ENCODE results near the gene AIF1L. TPM values are rescaled to one million over a fixed set of nuclear protein-coding genes. Genes with fewer than 3 reads are reported as not detected.

The AIF1L gene
- polyA plus RNA-seq, 1 donor (not counting 4 experiments of a cell fraction or from before 2014, with no cell fraction given), result 1.5 TPM

DNA sequence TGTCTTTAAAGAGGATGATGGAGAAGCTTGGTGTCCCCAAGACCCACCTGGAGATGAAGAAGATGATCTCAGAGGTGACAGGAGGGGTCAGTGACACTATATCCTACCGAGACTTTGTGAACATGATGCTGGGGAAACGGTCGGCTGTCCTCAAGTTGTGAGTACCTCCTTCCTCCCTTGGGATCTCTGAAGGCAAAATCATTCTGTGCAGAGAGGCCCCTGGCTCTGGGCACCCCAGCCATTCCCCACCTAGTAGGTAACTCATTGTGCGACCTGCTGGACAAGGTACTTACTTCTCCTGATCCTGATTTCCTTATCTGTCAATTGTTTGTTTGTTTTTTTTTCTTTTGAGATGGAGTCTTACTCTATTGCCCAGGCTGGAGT, 21.4 kb downstream of the AIF1L start:
- H3K36me3 ChIP-seq (ENCODE audit: control insufficient read depth in 2 of 2, extremely low read depth in 1 of 2, insufficient read depth in 2 of 2, low read length in 2 of 2), result no peaks in the 10 kb centered on the region
- no peaks in the 10 kb centered on the region for H3K79me2 ChIP-seq (ENCODE audit: control insufficient read depth, insufficient read depth, low read length)
- no peak for FAIRE-seq
- no peak overlapping the region for H3K4me2 ChIP-seq (ENCODE audit: control insufficient read depth, extremely low read depth, insufficient read depth, low read depth, low read length)
- H3K9me3 ChIP-seq (ENCODE audit: control insufficient read depth, low read depth, low read length), result no peaks in the 10 kb centered on the region
- H3K27ac ChIP-seq (ENCODE audit: control insufficient read depth, insufficient read depth, low read length), result no peak overlapping the region
- H3K4me1 ChIP-seq (ENCODE audit: control insufficient read depth, extremely low read depth, insufficient read depth, low read length), result peaks cover 3% of the 10 kb centered on the region
- no peak overlapping the region for H2AFZ ChIP-seq (ENCODE audit: control insufficient read depth, low read length)
- H3K9ac ChIP-seq (ENCODE audit: control insufficient read depth, extremely low read depth, insufficient read depth, low read length), result no peak overlapping the region
- no peak for DNase-seq (ENCODE audit: low read depth, low spot score)
- dilution Hi-C loops (cut with MboI; ENCODE audit: extremely low pct_ligation_motif_present, low sequenced_read_pairs), result no loop called here
- H4K20me1 ChIP-seq (ENCODE audit: control insufficient read depth, extremely low read depth, insufficient read depth, low read length), result no peaks in the 10 kb centered on the region
- no peak overlapping the region for H3K4me3 ChIP-seq (ENCODE audit: control insufficient read depth in 2 of 3, extremely low read depth in 1 of 3, insufficient read depth in 2 of 3, low read depth in 1 of 3, low read length in 3 of 3)
- H3K27me3 ChIP-seq (ENCODE audit: control insufficient read depth, extremely low read depth, insufficient read depth, low read length), result no peaks in the 10 kb centered on the region
- TF ChIP-seq EZH2 (IDR thresholded peaks at IDR 0.05; ENCODE audit: low read length) (no peak), CTCF (optimal IDR thresholded peaks at IDR 0.05 in 1 of 3, IDR thresholded peaks at IDR 0.05 in 1 of 3, conservative IDR thresholded peaks at IDR 0.05 in 1 of 3; ENCODE audit: extremely low read depth in 1 of 3, insufficient read depth in 2 of 3, low read length in 3 of 3) (no peak)
- no peaks in the 10 kb centered on the region for H3K9me1 ChIP-seq (ENCODE audit: control insufficient read depth, extremely low read depth, insufficient read depth, low read length)

DNA sequence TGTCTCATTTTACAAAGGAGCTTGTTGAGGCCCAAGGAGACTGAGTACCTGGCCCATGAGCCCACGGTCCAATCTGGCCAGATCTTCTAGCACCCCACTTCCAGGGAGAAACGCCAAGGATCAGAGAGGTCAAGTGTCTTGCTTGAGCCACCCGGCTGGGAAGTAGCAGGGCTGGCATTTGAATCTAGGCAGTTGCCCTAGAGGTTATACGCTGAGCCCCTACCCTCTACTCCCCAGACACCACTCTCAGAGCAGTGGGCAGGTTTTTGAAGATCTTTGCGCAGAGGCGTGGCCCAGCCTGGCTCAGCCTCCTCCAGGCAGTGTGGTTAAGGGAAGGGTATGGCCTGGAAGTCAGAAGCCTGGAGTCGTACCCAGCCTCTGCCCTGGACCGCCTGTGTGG, 23.3 kb downstream of the AIF1L start:
- no peaks in the 10 kb centered on the region for H4K20me1 ChIP-seq (ENCODE audit: control insufficient read depth, extremely low read depth, insufficient read depth, low read length)
- no peak overlapping the region for H2AFZ ChIP-seq (ENCODE audit: control insufficient read depth, low read length)
- no peaks in the 10 kb centered on the region for H3K36me3 ChIP-seq (ENCODE audit: control insufficient read depth in 2 of 2, extremely low read depth in 1 of 2, insufficient read depth in 2 of 2, low read length in 2 of 2)
- dilution Hi-C loops (cut with MboI; ENCODE audit: extremely low pct_ligation_motif_present, low sequenced_read_pairs), result no loop called here
- H3K27me3 ChIP-seq (ENCODE audit: control insufficient read depth, extremely low read depth, insufficient read depth, low read length), result no peaks in the 10 kb centered on the region
- no peak for TF ChIP-seq CTCF (optimal IDR thresholded peaks at IDR 0.05 in 1 of 3, IDR thresholded peaks at IDR 0.05 in 1 of 3, conservative IDR thresholded peaks at IDR 0.05 in 1 of 3; ENCODE audit: extremely low read depth in 1 of 3, insufficient read depth in 2 of 3, low read length in 3 of 3)
- TF ChIP-seq EZH2 (IDR thresholded peaks at IDR 0.05; ENCODE audit: low read length), result no peak
- H3K4me1 ChIP-seq (ENCODE audit: control insufficient read depth, extremely low read depth, insufficient read depth, low read length), result no peaks in the 10 kb centered on the region
- no peak for FAIRE-seq
- H3K9ac ChIP-seq (ENCODE audit: control insufficient read depth, extremely low read depth, insufficient read depth, low read length), result no peak overlapping the region
- H3K4me2 ChIP-seq (ENCODE audit: control insufficient read depth, extremely low read depth, insufficient read depth, low read depth, low read length), result no peak overlapping the region
- no peaks in the 10 kb centered on the region for H3K9me3 ChIP-seq (ENCODE audit: control insufficient read depth, low read depth, low read length)
- H3K4me3 ChIP-seq (ENCODE audit: control insufficient read depth in 2 of 3, extremely low read depth in 1 of 3, insufficient read depth in 2 of 3, low read depth in 1 of 3, low read length in 3 of 3), result no peak overlapping the region
- no peak overlapping the region for H3K27ac ChIP-seq (ENCODE audit: control insufficient read depth, insufficient read depth, low read length)
- no peak for DNase-seq (ENCODE audit: low read depth, low spot score)
- no peaks in the 10 kb centered on the region for H3K79me2 ChIP-seq (ENCODE audit: control insufficient read depth, insufficient read depth, low read length)
- peaks cover 2% of the 10 kb centered on the region for H3K9me1 ChIP-seq (ENCODE audit: control insufficient read depth, extremely low read depth, insufficient read depth, low read length)
